ENCODE measurements around the gene PDE6D.
"Not testable (repeated sequence)": the region's sequence is repeated elsewhere in the genome, so short reads cannot be mapped to it uniquely, and the experiment has no call there.

GRCh38 chr2:231748153-231748896, 32.8 kb downstream of the PDE6D start:
- TF ChIP-seq CTCF (IDR thresholded peaks at IDR 0.05); POLR2A (IDR thresholded peaks at IDR 0.05); POLR2AphosphoS5 (IDR thresholded peaks at IDR 0.05; ENCODE audit: insufficient read depth in 1 of 2, low read depth in 1 of 2): not testable (repeated sequence)

All from vagina (tissue), 2 donors.